SK-N-SH (cell line): ENCODE results near the gene PRKCA.

Experiments used
- CHD2 ChIP-seq: fragments of 150-350 bp; IDR thresholded peaks from 2 replicates; pipeline ENCODE4 v1.6.1; 2018; ENCODE audit warnings: low read length; ENCODE audit not compliant: partially characterized antibody
- CTCF ChIP-seq: fragments of 200-600 bp; sonication (generic); IDR thresholded peaks from 2 replicates; pipeline ENCODE4 v1.6.1; 2017; ENCODE audit warnings: antibody characterized with exemption, mild to moderate bottlenecking, moderate library complexity
- EP300 ChIP-seq, 2 experiments: IDR thresholded peaks; 2 replicates each; pipeline versions ENCODE4 v1.4.0 to v1.6.1; 2012; ENCODE audit warnings: borderline replicate concordance in 1 of 2, low read depth in 1 of 2, low read length in 1 of 2
- EZH2phosphoT487 ChIP-seq: fragments of 200-600 bp; sonication (generic); IDR thresholded peaks from 2 replicates; pipeline ENCODE4 v1.6.1; 2017; ENCODE audit warnings: low read depth, mixed run types, mild to moderate bottlenecking, antibody characterized with exemption, moderate library complexity, borderline replicate concordance
- FOXJ3 ChIP-seq: sonication (generic); formaldehyde crosslinking; IDR thresholded peaks from 2 replicates; pipeline ENCODE4 v1.5.1; 2020; ENCODE audit warnings: mild to moderate bottlenecking, missing genetic modification reagents
- GATA2 ChIP-seq: sonication (generic); formaldehyde crosslinking; IDR thresholded peaks from 2 replicates; pipeline ENCODE4 v1.5.0; 2020; ENCODE audit warnings: mild to moderate bottlenecking, missing genetic modification reagents
- POLR2AphosphoS5 ChIP-seq: IDR thresholded peaks from 2 replicates; pipeline ENCODE4 v1.6.1; 2012; ENCODE audit warnings: low read depth, low read length
- RAD21 ChIP-seq: IDR thresholded peaks from 2 replicates; pipeline ENCODE4 v1.6.1; 2012; ENCODE audit warnings: mild to moderate bottlenecking, low read length
- REST ChIP-seq: IDR thresholded peaks from 2 replicates; pipeline ENCODE4 v1.6.1; 2012; ENCODE audit warnings: mild to moderate bottlenecking, low read depth, low read length, moderate library complexity
- RXRA ChIP-seq: IDR thresholded peaks from 2 replicates; pipeline ENCODE4 v1.4.0; 2012; ENCODE audit warnings: low read depth, mild to moderate bottlenecking, borderline replicate concordance
- TAF1 ChIP-seq: IDR thresholded peaks from 2 replicates; pipeline ENCODE4 v1.6.1; 2012; ENCODE audit warnings: low read depth, mild to moderate bottlenecking, low read length, moderate library complexity, borderline replicate concordance

- TF ChIP-seq POLR2AphosphoS5 = peak; percentile 88
- TF ChIP-seq RAD21 = peak; percentile 2; the same call in 1 of the 2 replicates
- TF ChIP-seq CTCF = no peak
- TF ChIP-seq RXRA = no peak
- no peak for TF ChIP-seq FOXJ3 (CRISPR knock-in tag)
- no peak for TF ChIP-seq EP300 (IDR thresholded peaks at IDR 0.05; ENCODE audit: borderline replicate concordance in 1 of 2, low read depth in 1 of 2, low read length in 1 of 2)
- peak; percentile 60 for TF ChIP-seq REST
- TF ChIP-seq GATA2 (CRISPR knock-in tag) = no peak
- no peak for TF ChIP-seq EZH2phosphoT487
- peak; percentile 95 for TF ChIP-seq TAF1
- TF ChIP-seq CHD2 = no peak
These were observed at the start of gene PRKCA for GRCh38 chr17:66301864-66302741.
